HCT116 (cell line): Measurements from ENCODE around the gene RAET1E.

Experiments used
- CTCF ChIP-seq, 3 experiments: fragments of 200-600 bp in 1 of 3; sonication (generic) in 1 of 3; IDR thresholded peaks in 2 of 3; conservative IDR thresholded peaks in 1 of 3; 2 replicates each; pipeline ENCODE4 v1.5.1; 2012 to 2017; ENCODE audit warnings: low read depth in 2 of 3, low read length in 2 of 3, antibody characterized with exemption in 1 of 3, borderline replicate concordance in 1 of 3, control low read depth in 1 of 3, mild to moderate bottlenecking in 1 of 3, mixed read lengths in 1 of 3, mixed run types in 1 of 3, moderate library complexity in 1 of 3; ENCODE audit not compliant: insufficient read depth in 1 of 3
- EGR1 ChIP-seq: IDR thresholded peaks from 2 replicates; pipeline ENCODE4 v1.6.1; 2012; ENCODE audit warnings: low read depth
- EZH2phosphoT487 ChIP-seq: fragments of 200-600 bp; IDR thresholded peaks from 2 replicates; pipeline ENCODE4 v1.6.1; 2018; ENCODE audit warnings: antibody characterized with exemption, borderline replicate concordance
- FOSL1 ChIP-seq: IDR thresholded peaks from 2 replicates; pipeline ENCODE4 v1.6.1; 2012; ENCODE audit warnings: low read depth
- POLR2A ChIP-seq: IDR thresholded peaks from 2 replicates; pipeline ENCODE4 v1.7.0; 2011; ENCODE audit warnings: borderline replicate concordance; ENCODE audit not compliant: insufficient read depth, insufficient read length; ENCODE audit errors: extremely low read depth
- RAD21 ChIP-seq: IDR thresholded peaks from 2 replicates; pipeline ENCODE4 v1.6.1; 2012; ENCODE audit warnings: low read depth, mild to moderate bottlenecking
- ZBTB33 ChIP-seq: IDR thresholded peaks from 2 replicates; pipeline ENCODE4 v1.6.1; 2011; ENCODE audit warnings: mild to moderate bottlenecking, low read length, moderate library complexity; ENCODE audit not compliant: insufficient replicate concordance; ENCODE audit errors: extremely low read depth

DNA sequence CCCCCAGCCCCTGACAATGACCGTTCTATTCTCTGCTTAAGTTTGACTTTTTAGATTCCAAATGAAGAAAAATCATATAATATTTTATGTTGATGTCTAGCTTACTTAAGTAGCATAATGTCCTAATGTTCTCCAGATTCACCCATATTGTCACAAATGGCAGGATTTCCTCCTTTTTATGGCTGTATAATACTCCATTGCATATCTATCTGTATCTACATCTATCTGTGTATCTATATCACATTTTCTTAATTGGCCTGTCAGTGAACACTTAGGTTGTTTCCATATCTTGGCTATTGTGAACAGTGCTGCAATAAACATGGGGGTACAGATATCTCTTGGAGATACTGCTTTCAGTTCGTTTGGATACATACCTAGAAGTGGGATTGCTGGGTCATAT lies 26.7 kb downstream of the RAET1E start:
- no peak for TF ChIP-seq POLR2A
- no peak for TF ChIP-seq EZH2phosphoT487
- TF ChIP-seq CTCF (IDR thresholded peaks at IDR 0.05 in 2 of 3, conservative IDR thresholded peaks at IDR 0.05 in 1 of 3; ENCODE audit: borderline replicate concordance in 1 of 3, insufficient read depth in 1 of 3, low read depth in 2 of 3, low read length in 2 of 3) = no peak
- no peak for TF ChIP-seq ZBTB33
- TF ChIP-seq FOSL1 = no peak
- no peak for TF ChIP-seq RAD21
- no peak for TF ChIP-seq EGR1
